T-cell (primary cell): ENCODE results near the gene RPL10A. TPM values are rescaled to one million over a fixed set of nuclear protein-coding genes. Genes with fewer than 3 reads are reported as not detected.

Experiments used
- ATAC-seq, 4 experiments: fragments of 200-7000 bp in 3 of 4; fragments of 150-1000 bp in 1 of 4; cut with Tn5 transposase; replicated peaks in 1 of 4; 1 replicate in 3 of 4; 2 replicates in 1 of 4; pipeline ENCODE4 v1.10.0; 2021; ENCODE audit warnings: moderate library complexity in 3 of 4, mild to moderate bottlenecking in 2 of 4, moderate number of reproducible peaks in 1 of 4
- CTCF ChIA-PET, 2 donors: fragments of 300-600 bp; sonication (Branson Sonifier 250); formaldehyde crosslinking; loops; one replicate each; lab custom pipeline; 2022; ENCODE audit warnings: antibody characterized with exemption in 2 of 2; lab: Charles Lee
- POLR2A ChIA-PET, 2 donors: fragments of 300-600 bp; sonication (Branson Sonifier 250); formaldehyde crosslinking; loops; one replicate each; lab custom pipeline; 2022; ENCODE audit warnings: antibody characterized with exemption in 2 of 2; lab: Charles Lee
- DNase-seq, 35 experiments: peaks; one replicate each; pipeline versions ENCODE4 v3.0.0 to v3.0.0-alpha.2; 2013 to 2023
- H3K27ac ChIP-seq: one replicate; pipeline ENCODE4 v1.5.1; 2013; ENCODE audit warnings: low read length
- H3K27me3 ChIP-seq, 2 experiments: replicated peaks in 1 of 2; 1 replicate in 1 of 2; 2 replicates in 1 of 2; pipeline versions ENCODE4 v1.6.1 to v1.7.0; 2013; ENCODE audit warnings: low read length in 1 of 2, mixed read lengths in 1 of 2; ENCODE audit not compliant: control insufficient read depth in 2 of 2, insufficient read depth in 2 of 2; ENCODE audit errors: extremely low read depth in 1 of 2
- H3K36me3 ChIP-seq, 2 donors: 1 replicate in 1 of 2; 2 replicates in 1 of 2; pipeline versions ENCODE4 v1.6.1 to v1.7.0; 2013; ENCODE audit warnings: low read length in 1 of 2; ENCODE audit not compliant: control insufficient read depth in 2 of 2, insufficient read depth in 1 of 2; ENCODE audit errors: extremely low read depth in 1 of 2
- H3K4me1 ChIP-seq, 2 experiments: 1 replicate in 1 of 2; 2 replicates in 1 of 2; pipeline versions ENCODE4 v1.6.1 to v1.7.0; 2013; ENCODE audit warnings: low read length in 2 of 2, mixed read lengths in 1 of 2; ENCODE audit not compliant: insufficient read depth in 2 of 2, control insufficient read depth in 1 of 2; ENCODE audit errors: extremely low read depth in 1 of 2
- H3K4me3 ChIP-seq, 2 donors: 1 replicate in 1 of 2; 2 replicates in 1 of 2; pipeline versions ENCODE4 v1.5.1 to v1.7.0; 2013; ENCODE audit warnings: mild to moderate bottlenecking in 2 of 2, low read length in 1 of 2, moderate library complexity in 1 of 2; ENCODE audit not compliant: control insufficient read depth in 1 of 2; ENCODE audit errors: extremely low read depth in 1 of 2
- H3K9me3 ChIP-seq: 2 replicates; pipeline ENCODE4 v1.7.0; 2013
- H3K27ac Mint-ChIP-seq, 2 donors: one replicate each; pipeline ENCODE4 v1.8.0; 2020 to 2021; ENCODE audit warnings: mild to moderate bottlenecking in 2 of 2, mixed read lengths in 2 of 2
- H3K27me3 Mint-ChIP-seq, 2 donors: one replicate each; pipeline ENCODE4 v1.8.0; 2021 to 2022; ENCODE audit warnings: mixed read lengths in 2 of 2
- H3K36me3 Mint-ChIP-seq: one replicate; pipeline ENCODE4 v1.8.0; 2021; ENCODE audit warnings: mixed read lengths
- H3K4me1 Mint-ChIP-seq, 3 donors: one replicate each; pipeline ENCODE4 v1.8.0; 2020 to 2022; ENCODE audit warnings: mixed read lengths in 3 of 3, mild to moderate bottlenecking in 1 of 3
- H3K4me3 Mint-ChIP-seq, 3 donors: one replicate each; pipeline ENCODE4 v1.8.0; 2020 to 2022; ENCODE audit warnings: mild to moderate bottlenecking in 3 of 3, mixed read lengths in 3 of 3, moderate library complexity in 3 of 3
- H3K9me3 Mint-ChIP-seq, 3 donors: one replicate each; pipeline ENCODE4 v1.8.0; 2020 to 2022; ENCODE audit warnings: mixed read lengths in 3 of 3
- WGBS: methylation state at CpG from one replicate; pipeline ENCODE4 v1.1.5; 2013; ENCODE audit warnings: missing lambda C conversion rate; ENCODE audit not compliant: insufficient coverage; 5-methylcytosine and 5-hydroxymethylcytosine counted together
- total RNA-seq, 35 experiments: library from RNA in 6 of 35; stranded (reverse) in 6 of 35; fragments of 120-200 nt in 1 of 35; gene quantifications; one replicate each; pipeline versions ENCODE4 v1.2.1 to v1.2.4 and lab custom pipeline; 2013 to 2026

Gene RPL10A
- total RNA-seq, 5 donors from 2014 or later (not counting 1 experiment from before 2014, with no cell fraction given) = 1,890 to 2,203 (median 2,081) TPM

DNA sequence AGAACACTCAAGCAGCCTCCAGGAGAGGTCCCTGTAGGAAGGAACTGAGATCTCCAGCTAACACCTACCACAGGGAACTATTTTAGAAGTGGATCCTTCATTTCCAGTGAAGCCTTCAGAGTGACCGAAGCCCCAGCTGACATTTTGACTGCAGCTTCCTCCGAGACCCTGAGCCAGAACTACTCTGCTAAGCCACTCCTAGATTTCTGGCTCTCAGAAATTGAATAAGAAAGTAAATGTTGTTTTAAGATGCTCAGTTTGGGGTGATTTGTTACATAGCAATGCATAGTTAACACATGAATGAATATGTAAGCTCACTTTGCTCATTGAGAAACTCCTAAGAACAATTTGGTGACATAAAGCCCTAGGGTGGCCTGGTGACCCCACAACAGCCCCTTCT is 39.0 kb downstream of the RPL10A start:
- Mint-ChIP-seq H3K27ac (no peak overlapping the region), H3K9me3 (no peaks in the 10 kb centered on the region), H3K4me1 (peaks cover 0 to 5% (median 2%) of the 10 kb centered on the region in 3 donors), H3K27me3 (peaks cover 6 to 31% of the 10 kb centered on the region in 2 donors), H3K36me3 (no peaks in the 10 kb centered on the region), H3K4me3 (no peak overlapping the region)
- ChIA-PET POLR2A (interaction anchor here in 1 of 2 donors (0.7 kb wide), 1 partner anchor 32 kb away, joined by 10 read pairs; no protein-coding TSS in a partner anchor), CTCF (interaction anchor here in 1 of 2 donors (1.1 kb wide), 1 partner anchor 15 kb away, joined by 4 read pairs; no protein-coding TSS in a partner anchor)
- H3K27ac ChIP-seq = no peak overlapping the region
- H3K27me3 ChIP-seq = peaks cover 2 to 49% of the 10 kb centered on the region in 2 experiments
- no CpG with 5 or more reads among the region's 2 CpGs for WGBS
- no peak overlapping the region for H3K4me3 ChIP-seq
- no peaks in the 10 kb centered on the region for H3K9me3 ChIP-seq
- H3K4me1 ChIP-seq = peaks cover 2 to 13% of the 10 kb centered on the region in 2 experiments
- DNase-seq = no peak
- no peaks in the 10 kb centered on the region for H3K36me3 ChIP-seq
- no peak for ATAC-seq

DNA sequence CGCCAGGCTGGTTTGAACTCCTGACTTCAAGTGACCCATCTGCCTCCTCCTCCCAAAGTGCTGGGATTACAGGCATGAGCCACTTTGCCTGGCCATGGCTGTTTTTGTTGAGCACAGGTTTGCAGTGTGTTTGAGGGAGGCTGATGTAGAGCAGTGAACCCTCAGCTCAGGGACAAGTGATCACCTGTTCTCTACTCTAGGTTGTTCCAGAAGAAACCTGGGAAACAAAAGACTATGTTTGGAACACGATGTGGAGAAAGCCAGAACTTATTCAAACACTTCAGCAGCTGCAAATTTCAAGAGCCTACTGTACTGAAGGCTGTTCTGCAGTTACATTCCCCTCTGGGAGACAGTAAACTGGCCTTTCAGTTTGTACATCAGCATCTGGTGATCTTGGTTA is 39.8 kb downstream of the RPL10A start:
- Mint-ChIP-seq H3K4me3 (no peak overlapping the region), H3K36me3 (no peaks in the 10 kb centered on the region), H3K27ac (no peak overlapping the region), H3K27me3 (peaks cover 6 to 29% of the 10 kb centered on the region in 2 donors), H3K9me3 (no peaks in the 10 kb centered on the region), H3K4me1 (peaks cover 0 to 5% (median 2%) of the 10 kb centered on the region in 3 donors)
- ATAC-seq (no peak), DNase-seq (no peak)
- no peaks in the 10 kb centered on the region for H3K9me3 ChIP-seq
- ChIA-PET POLR2A (no interaction called here), CTCF (no interaction called here)
- no peaks in the 10 kb centered on the region for H3K36me3 ChIP-seq
- H3K27me3 ChIP-seq = peaks cover 2 to 54% of the 10 kb centered on the region in 2 experiments
- H3K4me3 ChIP-seq = no peak overlapping the region
- H3K27ac ChIP-seq = no peak overlapping the region
- 38% methylated on average over 1 of the region's 2 CpGs for WGBS
- peaks cover 2 to 16% of the 10 kb centered on the region in 2 experiments for H3K4me1 ChIP-seq

DNA sequence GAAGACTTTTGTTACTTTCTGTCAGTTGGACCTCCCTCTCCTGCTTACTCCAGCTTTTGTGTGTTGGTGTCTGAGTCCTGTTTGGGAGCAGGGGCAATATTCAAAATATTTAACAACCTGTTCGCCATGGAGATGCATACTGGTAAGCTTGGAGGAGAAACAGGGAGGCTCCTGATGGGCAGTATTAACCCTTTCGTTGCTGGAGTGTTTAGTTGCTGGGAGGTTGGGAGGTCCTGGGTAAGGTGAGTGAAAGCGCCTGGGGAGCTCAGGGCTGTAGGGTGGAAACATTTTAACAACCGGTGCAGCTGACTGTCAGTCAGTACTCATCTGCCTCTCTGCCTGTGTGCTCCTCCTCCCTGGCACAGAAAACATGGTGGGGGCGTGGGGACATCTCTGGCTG is 40.3 kb downstream of the RPL10A start:
- Histone ChIP-seq H3K27me3 (peaks cover 2 to 52% of the 10 kb centered on the region in 2 experiments), H3K9me3 (no peaks in the 10 kb centered on the region), H3K4me3 (no peak overlapping the region), H3K4me1 (peaks cover 2 to 16% of the 10 kb centered on the region in 2 experiments), H3K27ac (no peak overlapping the region), H3K36me3 (no peaks in the 10 kb centered on the region)
- DNase-seq = no peak
- peaks cover 0 to 5% (median 2%) of the 10 kb centered on the region in 3 donors for H3K4me1 Mint-ChIP-seq
- peaks cover 6 to 27% of the 10 kb centered on the region in 2 donors for H3K27me3 Mint-ChIP-seq
- ChIA-PET CTCF (no interaction called here), POLR2A (no interaction called here)
- no peak overlapping the region for H3K27ac Mint-ChIP-seq
- H3K36me3 Mint-ChIP-seq = no peaks in the 10 kb centered on the region
- H3K9me3 Mint-ChIP-seq = no peaks in the 10 kb centered on the region
- 70% methylated on average over 3 of the region's 5 CpGs for WGBS
- no peak for ATAC-seq
- no peak overlapping the region for H3K4me3 Mint-ChIP-seq

DNA sequence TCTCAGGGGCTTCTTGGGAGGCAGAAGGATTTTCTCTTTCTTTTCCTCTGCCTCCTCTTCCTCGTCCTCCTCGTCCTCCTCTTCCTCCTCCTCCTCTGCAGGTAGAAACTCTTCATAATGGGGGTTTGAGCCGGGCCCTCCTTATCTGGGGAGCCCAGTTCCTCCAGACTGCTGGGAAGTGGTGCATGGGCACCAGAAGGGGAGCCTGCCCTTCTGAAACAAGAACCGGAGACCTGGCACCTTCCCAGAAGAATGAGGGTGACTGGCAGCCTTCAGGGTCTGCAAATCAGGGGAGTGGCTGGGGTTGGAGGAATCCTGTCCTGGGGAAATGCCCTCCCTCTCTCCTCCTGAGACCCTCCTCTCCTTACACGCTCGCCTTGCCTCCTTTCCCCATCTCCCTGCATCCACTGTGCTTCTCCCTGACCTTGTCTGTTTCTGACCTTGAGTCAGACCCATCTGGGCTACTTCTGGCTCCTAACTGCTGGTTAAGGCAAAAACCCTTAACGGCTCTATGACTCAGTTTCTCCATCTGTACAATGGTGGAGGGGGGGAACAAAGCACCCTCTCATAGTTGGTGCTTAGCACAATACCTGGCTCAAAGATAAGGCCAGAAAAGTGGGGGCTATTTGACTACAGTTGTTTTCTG is 42.8 kb downstream of the RPL10A start:
- Histone ChIP-seq H3K27ac (no peak overlapping the region), H3K9me3 (no peaks in the 10 kb centered on the region), H3K27me3 (peaks cover 2 to 41% of the 10 kb centered on the region in 2 experiments), H3K4me1 (peaks cover 2 to 16% of the 10 kb centered on the region in 2 experiments), H3K4me3 (peak overlapping the region in 1 of 2 donors; percentile 17), H3K36me3 (no peaks in the 10 kb centered on the region)
- no peak for ATAC-seq
- DNase-seq = no peak
- H3K27me3 Mint-ChIP-seq = peaks cover 6 to 29% of the 10 kb centered on the region in 2 donors
- CTCF ChIA-PET = no interaction called here
- H3K4me1 Mint-ChIP-seq = peaks cover 0 to 5% (median 2%) of the 10 kb centered on the region in 3 donors
- WGBS = 67% methylated on average over 1 of the region's 7 CpGs
- no peak overlapping the region for H3K27ac Mint-ChIP-seq
- H3K4me3 Mint-ChIP-seq = peak overlapping the region in 1 of 3 donors; percentile 16
- H3K9me3 Mint-ChIP-seq = no peaks in the 10 kb centered on the region
- POLR2A ChIA-PET = interaction anchor here in 1 of 2 donors (0.5 kb wide), 1 partner anchor 1123 kb away, joined by 9 read pairs; no protein-coding TSS in a partner anchor
- no peaks in the 10 kb centered on the region for H3K36me3 Mint-ChIP-seq

DNA sequence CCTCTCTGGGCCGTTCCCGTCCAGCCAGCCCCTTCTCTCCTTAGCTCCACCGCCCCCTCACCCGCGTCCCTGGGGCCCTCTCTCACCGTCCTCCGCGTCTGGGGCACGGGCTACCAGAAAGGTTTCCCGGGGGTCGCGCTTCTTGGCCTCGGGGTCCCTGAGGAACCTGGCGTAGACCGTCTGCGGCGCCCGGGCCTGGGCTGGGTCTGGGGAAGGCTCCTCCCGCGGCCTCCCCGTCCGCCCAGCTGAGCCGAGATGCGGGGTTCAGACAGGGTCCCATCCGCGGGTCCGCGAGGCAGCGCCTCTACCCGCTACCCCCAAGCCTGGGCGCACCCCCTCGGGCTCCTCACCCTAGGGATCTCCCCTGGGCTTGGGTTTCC is 43.4 kb downstream of the RPL10A start:
- no peak overlapping the region for H3K27ac Mint-ChIP-seq
- no peaks in the 10 kb centered on the region for H3K9me3 Mint-ChIP-seq
- Histone ChIP-seq H3K4me1 (peaks cover 2 to 16% of the 10 kb centered on the region in 2 experiments), H3K27me3 (peaks cover 2 to 39% of the 10 kb centered on the region in 2 experiments), H3K9me3 (no peaks in the 10 kb centered on the region), H3K27ac (no peak overlapping the region), H3K36me3 (no peaks in the 10 kb centered on the region), H3K4me3 (peak overlapping the region in 1 of 2 donors; percentile 17)
- peaks cover 0 to 5% (median 2%) of the 10 kb centered on the region in 3 donors for H3K4me1 Mint-ChIP-seq
- no peaks in the 10 kb centered on the region for H3K36me3 Mint-ChIP-seq
- ChIA-PET POLR2A (no interaction called here), CTCF (no interaction called here)
- ATAC-seq (peak in 2 of 4 experiments; percentile 20 to 23), DNase-seq (no peak)
- 41% methylated on average over 23 of the region's 32 CpGs for WGBS
- peak overlapping the region in 1 of 3 donors; percentile 16 for H3K4me3 Mint-ChIP-seq
- H3K27me3 Mint-ChIP-seq = peaks cover 6 to 29% of the 10 kb centered on the region in 2 donors

DNA sequence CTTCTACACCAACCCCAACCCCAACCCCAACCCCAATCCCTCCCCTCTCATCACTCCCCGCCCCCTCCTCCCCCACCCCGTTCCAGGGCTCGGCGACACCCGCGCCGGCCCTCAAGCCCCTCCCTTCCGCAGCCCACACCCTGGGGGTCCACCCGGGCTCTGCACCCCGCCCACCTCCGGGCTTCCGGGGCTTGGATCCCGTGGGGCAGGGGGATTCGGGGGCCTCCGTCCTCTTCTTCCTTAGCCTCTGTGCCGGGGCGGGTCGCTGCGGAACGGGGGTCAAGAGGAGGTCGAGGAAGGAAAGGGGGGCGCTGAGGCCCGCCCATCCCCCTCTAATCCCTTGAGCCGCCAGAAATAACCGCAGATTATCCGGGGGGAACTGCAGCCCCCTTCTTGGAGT is 43.8 kb downstream of the RPL10A start:
- peaks cover 2 to 16% of the 10 kb centered on the region in 2 experiments for H3K4me1 ChIP-seq
- Mint-ChIP-seq H3K27ac (no peak overlapping the region), H3K4me1 (peaks cover 0 to 5% (median 2%) of the 10 kb centered on the region in 3 donors), H3K4me3 (peak overlapping the region in 2 of 3 donors; percentile 25 to 61), H3K27me3 (peaks cover 6 to 29% of the 10 kb centered on the region in 2 donors), H3K9me3 (no peaks in the 10 kb centered on the region), H3K36me3 (no peaks in the 10 kb centered on the region)
- ATAC-seq (no peak), DNase-seq (no peak)
- POLR2A ChIA-PET = no interaction called here
- WGBS = 0% methylated on average over 1 of the region's 26 CpGs
- peaks cover 2 to 39% of the 10 kb centered on the region in 2 experiments for H3K27me3 ChIP-seq
- no peaks in the 10 kb centered on the region for H3K9me3 ChIP-seq
- CTCF ChIA-PET = no interaction called here
- H3K4me3 ChIP-seq = no peak overlapping the region
- H3K36me3 ChIP-seq = no peaks in the 10 kb centered on the region
- H3K27ac ChIP-seq = no peak overlapping the region
